Measurements from ENCODE around the gene SOX11. TPM values are rescaled to one million over a fixed set of nuclear protein-coding genes. Genes with fewer than 3 reads are reported as not detected.

SOX11 gene
- total RNA-seq, 1 donor from 2014 or later, result 19.2 TPM

DNA sequence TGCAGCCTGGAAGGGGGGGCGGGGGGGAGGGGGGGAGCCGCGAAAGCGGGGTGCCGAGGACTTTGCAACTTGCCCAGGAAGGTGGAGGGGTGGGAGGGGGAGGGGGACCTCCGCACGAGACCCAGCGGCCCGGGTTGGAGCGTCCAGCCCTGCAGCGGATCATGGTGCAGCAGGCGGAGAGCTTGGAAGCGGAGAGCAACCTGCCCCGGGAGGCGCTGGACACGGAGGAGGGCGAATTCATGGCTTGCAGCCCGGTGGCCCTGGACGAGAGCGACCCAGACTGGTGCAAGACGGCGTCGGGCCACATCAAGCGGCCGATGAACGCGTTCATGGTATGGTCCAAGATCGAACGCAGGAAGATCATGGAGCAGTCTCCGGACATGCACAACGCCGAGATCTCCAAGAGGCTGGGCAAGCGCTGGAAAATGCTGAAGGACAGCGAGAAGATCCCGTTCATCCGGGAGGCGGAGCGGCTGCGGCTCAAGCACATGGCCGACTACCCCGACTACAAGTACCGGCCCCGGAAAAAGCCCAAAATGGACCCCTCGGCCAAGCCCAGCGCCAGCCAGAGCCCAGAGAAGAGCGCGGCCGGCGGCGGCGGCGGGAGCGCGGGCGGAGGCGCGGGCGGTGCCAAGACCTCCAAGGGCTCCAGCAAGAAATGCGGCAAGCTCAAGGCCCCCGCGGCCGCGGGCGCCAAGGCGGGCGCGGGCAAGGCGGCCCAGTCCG, 540 bp downstream of the SOX11 start:
- FAIRE-seq (no peak), DNase-seq (ENCODE audit: low read depth) (peak; percentile 62)
- H3K27me3 Mint-ChIP-seq (ENCODE audit: low read depth, unreplicated experiment), result peaks cover 6% of the 10 kb centered on the region
- peaks cover 1% of the 10 kb centered on the region for H3K36me3 Mint-ChIP-seq (ENCODE audit: low read depth, unreplicated experiment)
- H2AFZ ChIP-seq (ENCODE audit: low read depth, low read length), result peak overlapping the region; percentile 51
- no peak for TF ChIP-seq EZH2 (IDR thresholded peaks at IDR 0.05; ENCODE audit: insufficient read depth, low read length)
- TF ChIP-seq, protein P1, sequence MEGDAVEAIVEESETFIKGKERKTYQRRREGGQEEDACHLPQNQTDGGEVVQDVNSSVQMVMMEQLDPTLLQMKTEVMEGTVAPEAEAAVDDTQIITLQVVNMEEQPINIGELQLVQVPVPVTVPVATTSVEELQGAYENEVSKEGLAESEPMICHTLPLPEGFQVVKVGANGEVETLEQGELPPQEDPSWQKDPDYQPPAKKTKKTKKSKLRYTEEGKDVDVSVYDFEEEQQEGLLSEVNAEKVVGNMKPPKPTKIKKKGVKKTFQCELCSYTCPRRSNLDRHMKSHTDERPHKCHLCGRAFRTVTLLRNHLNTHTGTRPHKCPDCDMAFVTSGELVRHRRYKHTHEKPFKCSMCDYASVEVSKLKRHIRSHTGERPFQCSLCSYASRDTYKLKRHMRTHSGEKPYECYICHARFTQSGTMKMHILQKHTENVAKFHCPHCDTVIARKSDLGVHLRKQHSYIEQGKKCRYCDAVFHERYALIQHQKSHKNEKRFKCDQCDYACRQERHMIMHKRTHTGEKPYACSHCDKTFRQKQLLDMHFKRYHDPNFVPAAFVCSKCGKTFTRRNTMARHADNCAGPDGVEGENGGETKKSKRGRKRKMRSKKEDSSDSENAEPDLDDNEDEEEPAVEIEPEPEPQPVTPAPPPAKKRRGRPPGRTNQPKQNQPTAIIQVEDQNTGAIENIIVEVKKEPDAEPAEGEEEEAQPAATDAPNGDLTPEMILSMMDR (IDR thresholded peaks at IDR 0.05; ENCODE audit: insufficient read depth, low read depth, low read length), result no peak
- peaks cover 3% of the 10 kb centered on the region for H3K4me1 ChIP-seq (ENCODE audit: insufficient read depth, low read length)
- peak overlapping the region; percentile 98 for H3K4me3 ChIP-seq (ENCODE audit: insufficient read depth, low read depth, low read length)
- H3K4me2 ChIP-seq (ENCODE audit: low read length), result peak overlapping the region; percentile 99
- peaks cover 52% of the 10 kb centered on the region for H3K79me2 ChIP-seq (ENCODE audit: insufficient read depth, low read length)
- H3K27ac ChIP-seq (ENCODE audit: low read depth, low read length), result peak overlapping the region; percentile 77
- H3K36me3 ChIP-seq (ENCODE audit: insufficient read depth, low read length), result no peaks in the 10 kb centered on the region
- H3K9ac ChIP-seq (ENCODE audit: low read length), result peak overlapping the region; percentile 84
- H3K4me3 Mint-ChIP-seq (ENCODE audit: unreplicated experiment), result peak overlapping the region; percentile 98
- peaks cover 2% of the 10 kb centered on the region for H3K9me3 Mint-ChIP-seq (ENCODE audit: unreplicated experiment)
- no peaks in the 10 kb centered on the region for H3K27me3 ChIP-seq (ENCODE audit: insufficient read depth, low read length)
- peaks cover 40% of the 10 kb centered on the region for H4K20me1 ChIP-seq (ENCODE audit: insufficient read depth, low read length)
- peak overlapping the region; percentile 92 for H3K27ac Mint-ChIP-seq (ENCODE audit: unreplicated experiment)
- no peaks in the 10 kb centered on the region for H3K9me3 ChIP-seq (ENCODE audit: insufficient read depth, low read depth, low read length)
- peaks cover 7% of the 10 kb centered on the region for H3K4me1 Mint-ChIP-seq (ENCODE audit: low read depth, unreplicated experiment)

DNA sequence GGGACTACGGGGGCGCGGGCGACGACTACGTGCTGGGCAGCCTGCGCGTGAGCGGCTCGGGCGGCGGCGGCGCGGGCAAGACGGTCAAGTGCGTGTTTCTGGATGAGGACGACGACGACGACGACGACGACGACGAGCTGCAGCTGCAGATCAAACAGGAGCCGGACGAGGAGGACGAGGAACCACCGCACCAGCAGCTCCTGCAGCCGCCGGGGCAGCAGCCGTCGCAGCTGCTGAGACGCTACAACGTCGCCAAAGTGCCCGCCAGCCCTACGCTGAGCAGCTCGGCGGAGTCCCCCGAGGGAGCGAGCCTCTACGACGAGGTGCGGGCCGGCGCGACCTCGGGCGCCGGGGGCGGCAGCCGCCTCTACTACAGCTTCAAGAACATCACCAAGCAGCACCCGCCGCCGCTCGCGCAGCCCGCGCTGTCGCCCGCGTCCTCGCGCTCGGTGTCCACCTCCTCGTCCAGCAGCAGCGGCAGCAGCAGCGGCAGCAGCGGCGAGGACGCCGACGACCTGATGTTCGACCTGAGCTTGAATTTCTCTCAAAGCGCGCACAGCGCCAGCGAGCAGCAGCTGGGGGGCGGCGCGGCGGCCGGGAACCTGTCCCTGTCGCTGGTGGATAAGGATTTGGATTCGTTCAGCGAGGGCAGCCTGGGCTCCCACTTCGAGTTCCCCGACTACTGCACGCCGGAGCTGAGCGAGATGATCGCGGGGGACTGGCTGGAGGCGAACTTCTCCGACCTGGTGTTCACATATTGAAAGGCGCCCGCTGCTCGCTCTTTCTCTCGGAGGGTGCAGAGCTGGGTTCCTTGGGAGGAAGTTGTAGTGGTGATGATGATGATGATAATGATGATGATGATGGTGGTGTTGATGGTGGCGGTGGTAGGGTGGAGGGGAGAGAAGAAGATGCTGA, 1.4 kb downstream of the SOX11 start:
- DNase-seq (ENCODE audit: low read depth) (peak; percentile 33), FAIRE-seq (no peak)
- Mint-ChIP-seq H3K4me1 (ENCODE audit: low read depth, unreplicated experiment) (peaks cover 7% of the 10 kb centered on the region), H3K36me3 (ENCODE audit: low read depth, unreplicated experiment) (peaks cover 1% of the 10 kb centered on the region), H3K27me3 (ENCODE audit: low read depth, unreplicated experiment) (peaks cover 6% of the 10 kb centered on the region), H3K9me3 (ENCODE audit: unreplicated experiment) (peaks cover 2% of the 10 kb centered on the region), H3K27ac (ENCODE audit: unreplicated experiment) (peak overlapping the region; percentile 80), H3K4me3 (ENCODE audit: unreplicated experiment) (peak overlapping the region; percentile 98)
- H3K9me3 ChIP-seq (ENCODE audit: insufficient read depth, low read depth, low read length), result no peaks in the 10 kb centered on the region
- peaks cover 8% of the 10 kb centered on the region for H3K4me1 ChIP-seq (ENCODE audit: insufficient read depth, low read length)
- H3K4me3 ChIP-seq (ENCODE audit: insufficient read depth, low read depth, low read length), result peak overlapping the region; percentile 98
- peaks cover 60% of the 10 kb centered on the region for H3K79me2 ChIP-seq (ENCODE audit: insufficient read depth, low read length)
- H3K4me2 ChIP-seq (ENCODE audit: low read length), result peak overlapping the region; percentile 99
- no peaks in the 10 kb centered on the region for H3K27me3 ChIP-seq (ENCODE audit: insufficient read depth, low read length)
- H4K20me1 ChIP-seq (ENCODE audit: insufficient read depth, low read length), result peaks cover 40% of the 10 kb centered on the region
- peak overlapping the region; percentile 84 for H3K9ac ChIP-seq (ENCODE audit: low read length)
- H3K36me3 ChIP-seq (ENCODE audit: insufficient read depth, low read length), result no peaks in the 10 kb centered on the region
- no peak for TF ChIP-seq EZH2 (IDR thresholded peaks at IDR 0.05; ENCODE audit: insufficient read depth, low read length)
- TF ChIP-seq, protein P1 (IDR thresholded peaks at IDR 0.05; ENCODE audit: insufficient read depth, low read depth, low read length), result no peak
- no peak overlapping the region for H2AFZ ChIP-seq (ENCODE audit: low read depth, low read length)
- H3K27ac ChIP-seq (ENCODE audit: low read depth, low read length), result peak overlapping the region; percentile 77
